ENCODE data around the gene MON1A.
"Not testable (repeated sequence)": the region's sequence is repeated elsewhere in the genome, so short reads cannot be mapped to it uniquely, and the experiment has no call there.

Gene MON1A

DNA sequence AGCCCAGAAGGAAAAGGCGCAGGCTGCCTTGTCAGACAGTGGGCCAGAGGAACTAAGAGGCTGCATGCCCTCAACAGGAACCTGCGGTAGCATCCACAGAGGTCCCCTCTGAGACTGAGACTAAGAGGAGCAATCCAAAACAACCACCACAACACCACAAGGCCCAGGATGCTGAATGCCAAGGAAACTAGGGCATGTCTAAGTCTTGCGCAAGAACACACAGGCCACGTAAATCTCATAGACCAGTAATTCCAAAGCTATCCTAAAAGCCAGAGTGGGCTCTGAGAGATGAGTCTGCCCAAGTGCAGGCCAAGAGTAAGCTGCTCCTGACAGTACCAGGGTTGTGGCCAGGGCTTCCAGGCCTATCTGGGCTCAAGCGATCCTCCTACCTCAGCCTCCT, 12.9 kb downstream of the MON1A start:
- no peak for DNase-seq

- DNase-seq: no peak
Measured at GRCh38 chr3:49914906-49915305, 14.7 kb downstream of the MON1A start.

DNA sequence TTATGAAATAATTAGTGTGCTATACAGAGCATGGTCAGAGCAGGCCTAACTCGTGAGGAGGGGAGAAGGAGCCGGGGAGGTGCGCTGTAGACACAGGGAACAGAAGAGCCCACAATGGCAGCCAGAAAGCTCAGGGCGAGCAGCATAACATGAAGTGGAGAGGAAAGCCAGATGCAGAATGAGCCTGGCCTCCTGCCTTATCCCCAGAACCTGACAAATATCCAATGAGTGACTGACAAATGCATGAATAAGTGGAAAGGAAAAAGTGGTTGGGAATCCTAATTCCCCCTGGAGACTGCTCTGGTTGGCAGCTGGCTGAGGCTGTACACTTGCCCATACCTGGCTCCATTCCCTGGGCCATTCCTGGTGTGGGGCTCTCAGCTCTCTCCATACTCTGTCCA, 16.7 kb downstream of the MON1A start:
- DNase-seq: peak; percentile 28 to 56

- DNase-seq: no peak
Measured at GRCh38 chr3:49911611-49912010, 18.0 kb downstream of the MON1A start.

- no peak for DNase-seq
Measured at GRCh38 chr3:49911124-49911420, 18.5 kb downstream of the MON1A start.

GRCh38 chr3:49910409-49911123, 19.0 kb downstream of the MON1A start:
- no peak for DNase-seq

GRCh38 chr3:49908373-49909199, 21.0 kb downstream of the MON1A start:
- no peak for DNase-seq

DNA sequence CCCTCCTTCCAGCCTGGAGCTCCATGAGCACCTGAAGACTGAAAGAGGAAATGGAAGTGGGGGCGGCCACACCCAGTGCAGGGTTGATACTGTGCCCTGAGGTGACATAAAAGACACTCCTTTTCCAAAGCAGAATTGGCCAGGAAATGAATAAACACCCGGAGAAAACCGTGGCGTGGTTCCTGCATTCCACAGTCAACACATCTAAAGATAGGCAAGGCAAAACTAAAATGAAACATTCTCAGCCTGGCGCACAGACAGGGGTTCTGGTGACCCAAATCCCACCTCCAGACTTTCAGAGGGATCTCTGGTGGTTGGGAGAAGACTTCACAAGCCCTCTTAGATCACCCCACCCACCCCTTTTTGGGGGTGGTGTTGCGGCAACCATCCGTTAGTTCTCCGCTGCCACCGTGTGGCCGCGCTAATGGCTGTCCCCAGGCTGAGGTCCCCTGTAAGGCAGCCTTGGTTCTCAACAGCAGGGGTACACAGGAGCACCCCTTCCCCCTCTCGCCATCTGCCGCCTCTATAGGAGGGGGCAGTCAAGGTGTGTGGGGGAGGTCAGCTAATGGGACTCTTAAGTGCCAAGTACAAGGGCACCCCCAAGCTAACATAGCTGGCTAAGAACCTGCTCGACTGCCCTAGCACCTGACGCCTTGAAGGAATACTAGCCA, 23.4 kb downstream of the MON1A start:
- DNase-seq: no peak

- DNase-seq: not testable (repeated sequence)
Measured at GRCh38 chr3:49904448-49904847, 25.2 kb downstream of the MON1A start.

DNA sequence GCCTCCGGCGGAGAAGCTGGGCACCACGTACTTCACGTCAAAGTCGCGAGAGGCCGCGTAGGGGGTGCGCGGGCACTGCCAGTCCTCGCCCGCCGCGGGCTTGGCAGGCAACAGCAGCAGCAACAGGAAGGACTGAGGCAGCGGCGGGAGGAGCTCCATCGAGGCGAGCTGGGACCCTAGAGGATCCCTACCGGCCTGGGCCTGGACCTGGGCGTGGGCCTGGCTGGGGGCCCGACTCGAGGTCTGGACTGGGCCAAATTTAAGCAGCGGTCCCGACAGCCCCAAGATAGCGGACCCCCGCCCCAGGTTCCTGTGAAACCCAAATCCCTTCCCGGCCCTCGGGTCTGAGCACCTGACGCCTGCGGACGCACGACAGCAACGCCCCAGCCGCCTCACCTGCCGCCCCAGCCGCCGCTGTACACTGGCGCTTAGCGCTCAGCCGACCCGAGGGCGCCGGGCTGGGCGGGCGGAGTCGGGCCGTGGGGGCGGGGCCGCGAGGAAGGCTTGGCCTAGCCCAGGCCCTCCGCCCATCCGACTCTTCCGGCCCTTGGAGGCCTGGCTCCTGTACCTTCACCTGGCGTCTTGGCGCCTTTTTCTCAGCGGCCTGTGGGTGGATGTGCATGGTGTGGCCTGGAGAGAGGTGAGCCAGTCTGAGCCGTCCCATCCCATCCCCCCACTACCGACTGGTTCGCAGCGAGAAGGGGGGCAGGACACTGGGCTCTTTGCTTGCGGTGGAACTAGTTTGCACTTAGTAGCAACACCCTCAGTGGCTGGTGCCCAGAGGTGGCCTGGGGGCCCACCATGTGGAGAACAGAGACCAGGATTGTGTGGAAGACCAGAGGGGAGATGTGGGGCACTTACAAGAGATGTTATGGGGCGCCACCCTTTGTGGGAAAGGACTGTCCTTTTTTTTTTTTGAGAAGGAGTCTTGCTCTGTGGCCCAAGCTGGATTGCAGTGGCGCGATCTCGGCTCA, 25.9 kb downstream of the MON1A start, which contains the start of gene MST1R:
MST1R (minus strand) TSS at position 423 of the 974 bp plus-strand sequence; CDS start at position 159, 264 bp downstream.
- no peak for DNase-seq

GRCh38 chr3:49902511-49903345, 26.9 kb downstream of the MON1A start:
- no peak for DNase-seq

DNA sequence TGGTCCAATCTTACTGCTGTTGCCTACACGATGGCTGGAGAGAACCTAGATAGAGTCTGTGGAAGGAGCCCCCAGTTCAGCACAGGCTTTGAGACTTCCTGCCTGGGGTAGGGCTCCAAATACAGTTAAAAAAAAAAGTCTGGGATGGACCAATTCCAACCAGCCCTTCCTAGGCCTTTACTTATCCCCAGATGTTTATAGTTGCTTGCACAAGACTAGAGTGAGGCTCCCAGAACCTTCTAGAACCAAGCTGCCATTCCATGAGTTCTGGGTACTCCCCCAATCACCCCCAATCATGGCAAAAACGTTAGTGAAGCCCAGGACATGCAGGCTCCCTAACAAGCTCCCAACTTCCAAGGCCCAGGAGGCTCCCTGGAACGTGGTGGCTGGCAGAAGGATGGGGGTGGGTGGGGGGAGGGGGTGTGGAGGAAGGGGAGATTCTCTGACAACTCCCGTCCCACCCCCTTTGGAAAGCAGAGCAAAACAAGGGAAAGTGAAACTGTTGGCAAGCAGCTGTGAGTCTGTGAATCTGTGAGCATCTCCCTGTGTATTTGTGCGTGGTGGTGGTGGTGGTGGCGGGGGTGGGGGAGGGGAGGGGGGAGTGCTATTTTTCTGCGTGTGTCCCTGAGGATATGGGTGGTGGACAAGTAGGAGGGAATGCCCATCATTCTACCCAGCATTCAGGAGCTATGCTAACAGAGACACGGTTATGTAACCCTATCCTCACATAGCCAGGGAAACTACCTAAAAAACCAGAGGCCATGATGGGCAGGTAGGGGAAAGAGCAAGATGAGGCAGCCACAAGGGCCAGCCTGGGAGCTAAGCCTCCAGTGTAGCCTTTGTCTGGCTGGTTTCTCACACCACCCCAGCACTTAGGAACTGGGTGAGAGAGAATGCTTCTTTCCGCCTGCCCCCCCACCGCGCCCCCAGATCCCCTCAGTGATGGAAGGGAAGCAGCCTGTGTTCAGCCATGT, 28.0 kb downstream of the MON1A start:
- DNase-seq: no peak

- DNase-seq: no peak
Measured at GRCh38 chr3:49900491-49901153, 29.0 kb downstream of the MON1A start.

DNA sequence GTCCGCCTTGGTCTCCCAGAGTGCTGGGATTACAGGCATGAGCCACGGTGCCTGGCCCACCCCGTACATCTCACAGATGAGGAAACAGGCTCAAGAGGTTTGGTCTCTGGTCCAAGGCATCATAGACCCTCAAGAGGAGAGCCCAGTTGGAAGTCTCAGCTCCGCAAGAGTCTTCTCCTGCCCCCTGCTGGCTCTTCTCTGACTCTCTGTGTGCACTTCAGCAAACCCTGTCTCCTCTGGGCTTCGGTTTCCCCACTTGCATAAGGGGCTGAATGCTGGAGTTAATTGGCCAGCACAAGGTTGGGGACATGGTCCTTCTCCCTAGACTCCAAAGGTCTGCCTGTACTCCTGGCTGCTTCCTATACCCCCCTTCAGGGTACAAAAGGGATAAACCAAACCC, 29.8 kb downstream of the MON1A start:
- peak in 1 of 2 experiments; percentile 44 for DNase-seq

GRCh38 chr3:49898991-49899390, 30.6 kb downstream of the MON1A start:
- no peak for DNase-seq

DNA sequence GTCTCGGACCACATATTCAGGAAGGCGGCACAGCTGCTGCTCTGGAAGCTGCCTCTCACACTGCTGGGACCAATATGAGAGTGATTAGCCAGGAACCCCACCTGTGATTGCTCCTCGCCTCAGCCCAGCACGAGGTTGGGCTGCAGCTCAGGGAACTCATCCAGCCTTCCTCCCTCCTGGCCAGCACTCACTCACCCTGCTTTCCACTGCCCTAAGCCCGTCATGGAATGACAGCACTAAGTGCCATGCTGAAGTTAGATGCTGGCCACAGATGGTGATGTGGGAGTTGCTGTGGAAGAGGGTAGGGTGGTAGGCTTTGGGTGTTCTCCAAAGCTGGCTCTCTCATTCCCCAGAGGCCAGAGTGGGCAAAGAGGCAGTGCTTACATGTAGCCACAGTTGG, 33.3 kb downstream of the MON1A start:
- DNase-seq: no peak

DNA sequence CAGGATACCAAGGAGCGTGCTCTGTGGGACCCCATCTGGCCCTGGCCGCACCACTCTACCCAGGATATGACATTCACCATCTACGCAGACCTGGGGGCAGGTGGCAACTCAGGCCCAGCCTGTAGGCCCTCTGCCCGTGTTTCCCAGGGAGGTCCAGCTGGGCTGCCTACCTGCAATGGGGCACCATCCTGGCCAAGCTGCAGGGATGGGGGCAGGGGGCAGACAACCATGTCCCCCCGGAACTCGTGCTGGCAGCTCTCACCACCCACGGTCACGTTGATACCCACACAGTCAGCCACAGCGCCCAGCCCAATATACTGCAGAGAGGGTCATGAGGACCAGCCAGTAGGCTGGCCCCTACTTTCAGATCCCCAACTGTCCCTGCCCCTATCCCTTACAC, 33.8 kb downstream of the MON1A start:
- no peak for DNase-seq

- DNase-seq: no peak
Measured at GRCh38 chr3:49889296-49889695, 40.3 kb downstream of the MON1A start.

GRCh38 chr3:49886922-49887265, 42.7 kb downstream of the MON1A start:
- no peak for DNase-seq

GRCh38 chr3:49883998-49884397, 45.6 kb downstream of the MON1A start:
- DNase-seq: no peak

Data from NCI-H446 (cell line).